Testis (tissue), 3 donors: Measurements from ENCODE around the gene RBBP8NL. TPM values are rescaled to one million over a fixed set of nuclear protein-coding genes. Genes with fewer than 3 reads are reported as not detected.

ENCODE experiments used
- DNase-seq: peaks from one replicate; pipeline ENCODE4 v3.0.0-alpha.2; 2019
- H3K27ac ChIP-seq, 2 donors: fragments of 200-600 bp; sonication (generic); one replicate each; pipeline ENCODE4 v1.5.1; 2019
- H3K27me3 ChIP-seq: fragments of 200-600 bp; sonication (generic); one replicate; pipeline ENCODE4 v1.5.1; 2019
- H3K36me3 ChIP-seq: fragments of 200-600 bp; sonication (generic); one replicate; pipeline ENCODE4 v1.5.1; 2017; ENCODE audit warnings: low read depth; ENCODE audit errors: missing control alignments
- H3K4me1 ChIP-seq: fragments of 200-600 bp; sonication (generic); one replicate; pipeline ENCODE4 v1.5.1; 2019
- H3K4me3 ChIP-seq, 2 donors: fragments of 200-600 bp; sonication (generic); one replicate each; pipeline ENCODE4 v1.5.1; 2017 to 2019
- H3K9me3 ChIP-seq: fragments of 200-600 bp; sonication (generic); one replicate; pipeline ENCODE4 v1.5.1; 2017
- CTCF ChIP-seq, 3 experiments: fragments of 450-650 bp in 2 of 3; fragments of 200-600 bp in 1 of 3; sonication (generic) in 1 of 3; IDR thresholded peaks; one replicate each; pipeline ENCODE4 v1.5.1; 2016 to 2019; ENCODE audit warnings: antibody characterized with exemption in 3 of 3, mild to moderate bottlenecking in 2 of 3, moderate library complexity in 1 of 3
- POLR2A ChIP-seq: fragments of 450-650 bp; IDR thresholded peaks from one replicate; pipeline ENCODE4 v1.6.1; 2017; ENCODE audit warnings: antibody characterized with exemption, mild to moderate bottlenecking, moderate library complexity
- WGBS, 2 donors: methylation state at CpG; one replicate each; pipeline ENCODE4 v1.1.5; 2018; 5-methylcytosine and 5-hydroxymethylcytosine counted together
- intact Hi-C: fragments of 100-400 bp; cut with DNase I; formaldehyde crosslinking; loops from one replicate; pipeline ENCODE4 v1.15.1; 2023; ENCODE audit warnings: low total_unique reads
- polyA plus RNA-seq: library from polyadenylated mRNA; stranded (reverse); fragments of 350-450 nt; fragmentation: Illumina TruSeq; extraction: RNeasy Lipid Tissue Mini Kit (QIAGEN cat#74804); gene quantifications from one replicate; pipeline ENCODE4 v1.2.3, GENCODE V29; 2014; ENCODE audit warnings: low read depth, low replicate concordance; ENCODE audit not compliant: insufficient read depth
- total RNA-seq, 2 donors: library from RNA; depleted of rRNA; stranded (reverse); fragments of >200 nt; gene quantifications; one replicate each; pipeline ENCODE4 v1.2.3, GENCODE V29; 2016

RBBP8NL gene
- total and polyA plus RNA-seq, 3 donors from 2014 or later: 0.81 to 2.8 (median 1.3) TPM

GRCh38 chr20:62387933-62388635 lies 39.3 kb downstream of the RBBP8NL start:
- H3K9me3 ChIP-seq: no peaks in the 10 kb centered on the region
- H3K36me3 ChIP-seq: no peaks in the 10 kb centered on the region
- TF ChIP-seq CTCF (IDR thresholded peaks at IDR 0.05): no peak
- TF ChIP-seq POLR2A: no peak
- H3K27me3 ChIP-seq: no peaks in the 10 kb centered on the region
- peak overlapping the region; percentile 85 to 95 for H3K4me3 ChIP-seq
- no peak for DNase-seq
- H3K4me1 ChIP-seq: peaks cover 30% of the 10 kb centered on the region
- intact Hi-C loops: no loop called here
- 38 to 53% methylated on average over 13 to 20 of the region's 20 CpGs for WGBS, 2 donors
- peak overlapping the region in 1 of 2 donors; percentile 90 for H3K27ac ChIP-seq

GRCh38 chr20:62387219-62387913 lies 40.0 kb downstream of the RBBP8NL start:
- peaks cover 33% of the 10 kb centered on the region for H3K4me1 ChIP-seq
- no peaks in the 10 kb centered on the region for H3K36me3 ChIP-seq
- TF ChIP-seq CTCF (IDR thresholded peaks at IDR 0.05) (no peak), POLR2A (no peak)
- H3K9me3 ChIP-seq: no peaks in the 10 kb centered on the region
- peak overlapping the region; percentile 85 to 95 for H3K4me3 ChIP-seq
- 1 to 2% methylated on average over 38 to 41 of the region's 47 CpGs for WGBS, 2 donors
- H3K27me3 ChIP-seq: no peaks in the 10 kb centered on the region
- H3K27ac ChIP-seq: peak overlapping the region; percentile 82 to 90
- intact Hi-C loops: no loop called here
- no peak for DNase-seq

DNA sequence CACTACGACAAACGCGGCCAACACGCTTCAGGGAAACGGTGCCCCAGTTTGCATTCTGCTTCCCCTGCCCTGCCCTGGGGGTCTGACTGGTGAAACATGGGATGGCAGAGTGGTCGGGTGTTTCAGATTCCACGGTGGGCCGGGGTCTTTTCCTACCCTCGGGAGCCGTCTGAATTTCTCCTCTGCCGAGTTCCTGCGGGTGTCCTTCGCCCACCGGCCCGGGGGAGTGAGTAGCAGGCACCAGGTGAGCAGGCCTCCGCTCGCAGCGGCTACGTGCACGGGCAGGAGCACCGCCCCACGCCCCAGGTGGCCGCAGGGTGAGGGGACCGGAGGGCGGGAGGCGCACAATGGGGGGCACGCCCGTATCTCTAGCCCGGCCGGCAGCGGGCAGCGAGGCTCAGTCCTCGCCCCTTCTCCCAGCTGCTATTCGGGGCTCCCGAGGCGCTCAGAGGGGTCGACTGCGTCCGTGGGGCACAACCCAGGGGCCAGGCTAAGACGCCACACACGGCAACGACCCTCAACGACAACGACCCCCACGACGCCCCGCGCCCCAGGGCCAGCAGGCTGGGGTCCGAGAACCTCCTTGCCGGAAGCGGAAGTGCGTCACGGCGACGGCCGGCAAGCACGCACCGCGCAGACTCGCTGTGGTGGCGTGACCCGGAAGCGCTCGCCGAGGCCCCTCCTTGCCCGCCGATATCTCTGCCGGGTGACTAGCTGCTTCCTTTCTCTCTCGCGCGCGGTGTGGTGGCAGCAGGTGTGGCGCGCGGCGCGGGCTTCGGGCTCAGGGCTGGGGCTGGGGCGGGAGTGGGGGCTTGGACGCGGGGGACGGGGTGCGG lies 40.7 kb downstream of the RBBP8NL start, which contains the start of gene RPS21:
Gene RPS21 (plus strand): TSS at position 721 of the 836 bp plus-strand sequence. CDS start 236 bp downstream, outside the sequence.
- Histone ChIP-seq H3K9me3 (no peaks in the 10 kb centered on the region), H3K27ac (peak within 1 kb of the TSS; percentile 82 to 90), H3K36me3 (no peaks in the 10 kb centered on the region), H3K27me3 (no peaks in the 10 kb centered on the region), H3K4me1 (peaks cover 37% of the 10 kb centered on the region), H3K4me3 (peak within 1 kb of the TSS; percentile 85 to 95)
- TF ChIP-seq CTCF (IDR thresholded peaks at IDR 0.05) (peak in 1 of 3 experiments; percentile 11), POLR2A (peak; percentile 23)
- intact Hi-C loops: no loop called here
- WGBS, 2 donors: 0% methylated on average over 27 to 54 of the region's 83 CpGs
- peak; percentile 96 for DNase-seq

- Histone ChIP-seq H3K4me3 (no peak overlapping the region), H3K27me3 (no peaks in the 10 kb centered on the region), H3K27ac (no peak overlapping the region), H3K36me3 (no peaks in the 10 kb centered on the region), H3K4me1 (peaks cover 45% of the 10 kb centered on the region), H3K9me3 (no peaks in the 10 kb centered on the region)
- peak; percentile 83 for DNase-seq
- TF ChIP-seq POLR2A (no peak), CTCF (IDR thresholded peaks at IDR 0.05) (peak; percentile 64 to 81 (median 75))
- intact Hi-C loops: loop anchor here (5.0 kb wide), 1 partner anchor 80 kb away; the partner anchor contains the start of gene ADRM1
- 41 to 54% methylated on average over 15 to 18 of the region's 18 CpGs for WGBS, 2 donors
These were observed 44.8 kb downstream of the RBBP8NL start for GRCh38 chr20:62382306-62383198.
